ENCODE results near the gene SH2D6. TPM values are rescaled to one million over a fixed set of nuclear protein-coding genes. Genes with fewer than 3 reads are reported as not detected.

SH2D6 gene
- total RNA-seq, 4 donors from 2014 or later, result 7.6 to 14.2 (median 11.4) TPM; not detected in 1

GRCh38 chr2:85383850-85384249 lies 34.7 kb upstream of the SH2D6 start:
- H3K9me3 ChIP-seq, result no peaks in the 10 kb centered on the region
- H3K27ac ChIP-seq, result no peak overlapping the region
- H3K4me3 ChIP-seq, result no peak overlapping the region
- TF ChIP-seq EP300 (IDR thresholded peaks at IDR 0.05; ENCODE audit: low read depth), result no peak
- TF ChIP-seq CTCF (IDR thresholded peaks at IDR 0.05), result no peak
- no peak for TF ChIP-seq POLR2AphosphoS5 (IDR thresholded peaks at IDR 0.05)
- no peak for DNase-seq
- intact Hi-C loops (cut with DNase I; ENCODE audit: low total_unique reads) (no loop called here), in situ Hi-C loops (cut with MboI; ENCODE audit: low pct_ligation_motif_present in 1 of 4, low pct_unique_long_range_greater_than_20kb in 1 of 4, low sequenced_read_pairs in 3 of 4) (no loop called here)
- WGBS, 2 donors (ENCODE audit: low coverage in 1 of 2), result 91 to 93% methylated on average over 2 to 4 of the region's 4 CpGs
- H3K4me1 ChIP-seq, result no peaks in the 10 kb centered on the region
- no peaks in the 10 kb centered on the region for H3K27me3 ChIP-seq
- peaks cover 0 to 28% (median 12%) of the 10 kb centered on the region in 4 donors for H3K36me3 ChIP-seq

DNA sequence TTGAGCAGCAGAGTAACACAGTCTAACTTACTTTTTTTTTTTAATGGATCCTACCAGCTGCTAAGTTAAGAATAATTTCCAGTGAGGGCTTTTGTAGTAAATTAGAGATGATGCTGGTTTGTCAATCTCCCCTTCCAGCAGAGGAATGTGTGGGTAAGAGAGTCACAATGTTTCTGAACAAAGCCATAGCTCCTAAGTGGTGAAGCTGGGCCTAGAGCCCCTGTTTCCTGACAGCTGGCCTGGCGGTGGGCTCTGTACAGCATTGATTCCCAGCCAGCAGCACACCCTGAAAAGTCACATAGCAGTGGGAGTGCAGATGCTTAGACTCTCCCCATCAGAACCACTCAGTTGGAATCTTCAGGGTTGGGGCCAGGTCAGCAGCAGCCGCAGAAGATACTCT lies 32.8 kb upstream of the SH2D6 start:
- H3K27ac ChIP-seq, result no peak overlapping the region
- H3K4me1 ChIP-seq, result no peaks in the 10 kb centered on the region
- TF ChIP-seq CTCF (IDR thresholded peaks at IDR 0.05), result no peak
- TF ChIP-seq POLR2A (IDR thresholded peaks at IDR 0.05), result no peak
- TF ChIP-seq POLR2AphosphoS5 (IDR thresholded peaks at IDR 0.05), result no peak
- TF ChIP-seq EP300 (IDR thresholded peaks at IDR 0.05; ENCODE audit: low read depth), result no peak
- no peak for DNase-seq
- H3K27me3 ChIP-seq, result no peaks in the 10 kb centered on the region
- 86% methylated on average over 2 of the region's 2 CpGs; no CpG with 5 or more reads in 1 of the 2 donors for WGBS, 2 donors (ENCODE audit: low coverage in 1 of 2)
- in situ Hi-C loops (cut with MboI; ENCODE audit: low pct_ligation_motif_present in 1 of 4, low pct_unique_long_range_greater_than_20kb in 1 of 4, low sequenced_read_pairs in 3 of 4) (no loop called here), intact Hi-C loops (cut with DNase I; ENCODE audit: low total_unique reads) (no loop called here)
- H3K9me3 ChIP-seq, result no peaks in the 10 kb centered on the region
- peaks cover 0 to 11% (median 3%) of the 10 kb centered on the region in 4 donors for H3K36me3 ChIP-seq
- H3K4me3 ChIP-seq, result no peak overlapping the region

DNA sequence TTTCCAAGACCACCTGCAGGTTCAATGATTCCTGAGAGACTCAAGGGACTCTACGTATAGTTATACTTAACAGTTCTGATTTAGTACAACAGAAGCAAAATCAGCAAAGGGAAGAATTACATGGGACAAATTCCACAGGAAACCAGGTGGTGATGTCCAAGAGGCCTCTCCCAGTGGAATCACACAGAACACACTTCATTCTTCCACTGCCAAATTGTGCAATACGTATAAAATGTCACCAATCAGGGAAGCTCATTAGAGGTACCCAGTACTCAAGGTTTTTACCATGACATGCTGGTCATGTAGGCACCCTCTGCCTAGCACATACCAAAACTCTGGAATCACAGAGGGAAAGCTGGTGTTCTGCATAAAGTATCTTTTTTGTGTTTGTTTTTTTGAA lies 30.8 kb upstream of the SH2D6 start:
- in situ Hi-C loops (cut with MboI; ENCODE audit: low pct_ligation_motif_present in 1 of 4, low pct_unique_long_range_greater_than_20kb in 1 of 4, low sequenced_read_pairs in 3 of 4) (no loop called here), intact Hi-C loops (cut with DNase I; ENCODE audit: low total_unique reads) (no loop called here)
- H3K9me3 ChIP-seq, result no peaks in the 10 kb centered on the region
- no peak overlapping the region for H3K27ac ChIP-seq
- TF ChIP-seq POLR2A (IDR thresholded peaks at IDR 0.05) (no peak), EP300 (IDR thresholded peaks at IDR 0.05; ENCODE audit: low read depth) (no peak), CTCF (IDR thresholded peaks at IDR 0.05) (no peak), POLR2AphosphoS5 (IDR thresholded peaks at IDR 0.05) (no peak)
- DNase-seq, result no peak
- no peaks in the 10 kb centered on the region for H3K27me3 ChIP-seq
- no peak overlapping the region for H3K4me3 ChIP-seq
- peaks cover 0 to 11% (median 0%) of the 10 kb centered on the region in 4 donors for H3K36me3 ChIP-seq
- 84% methylated on average over 2 of the region's 2 CpGs for WGBS, 2 donors (ENCODE audit: low coverage in 1 of 2)
- no peaks in the 10 kb centered on the region for H3K4me1 ChIP-seq

GRCh38 chr2:85388878-85389538 lies 29.5 kb upstream of the SH2D6 start:
- no peak for TF ChIP-seq EP300 (IDR thresholded peaks at IDR 0.05; ENCODE audit: low read depth)
- TF ChIP-seq CTCF (IDR thresholded peaks at IDR 0.05), result no peak
- no peak for TF ChIP-seq POLR2A (IDR thresholded peaks at IDR 0.05)
- no peak for TF ChIP-seq POLR2AphosphoS5 (IDR thresholded peaks at IDR 0.05)
- Histone ChIP-seq H3K9me3 (no peaks in the 10 kb centered on the region), H3K4me1 (no peaks in the 10 kb centered on the region), H3K36me3 (peaks cover 0 to 7% (median 0%) of the 10 kb centered on the region in 4 donors), H3K27me3 (no peaks in the 10 kb centered on the region), H3K4me3 (no peak overlapping the region), H3K27ac (no peak overlapping the region)
- no peak for DNase-seq
- in situ Hi-C loops (cut with MboI; ENCODE audit: low pct_ligation_motif_present in 1 of 4, low pct_unique_long_range_greater_than_20kb in 1 of 4, low sequenced_read_pairs in 3 of 4), result no loop called here
- intact Hi-C loops (cut with DNase I; ENCODE audit: low total_unique reads), result no loop called here
- WGBS, 2 donors (ENCODE audit: low coverage in 1 of 2), result 85 to 88% methylated on average over 4 to 9 of the region's 9 CpGs
